HEK293 (cell line): ENCODE measurements around the gene LCORL.
A peak's percentile ranks its signal among the peaks of the same experiment; 100 is the strongest.

Experiments used
- GLI2 ChIP-seq: fragments of 450-650 bp; formaldehyde crosslinking; IDR thresholded peaks from 2 replicates; pipeline ENCODE4; 2017; ENCODE audit warnings: missing biosample characterization, missing genetic modification characterization, low read depth, borderline replicate concordance
- HOXA7 ChIP-seq: sonication (generic); formaldehyde crosslinking; IDR thresholded peaks from 2 replicates; pipeline ENCODE4 v1.8.1; 2022; ENCODE audit warnings: missing genetic modification reagents, borderline replicate concordance
- KLF9 ChIP-seq: fragments of 450-650 bp; formaldehyde crosslinking; IDR thresholded peaks from 2 replicates; pipeline ENCODE4 v1.5.1; 2016; ENCODE audit warnings: missing biosample characterization, missing genetic modification characterization, low read depth
- MZF1 ChIP-seq: fragments of 450-650 bp; formaldehyde crosslinking; IDR thresholded peaks from 2 replicates; pipeline ENCODE4 v1.5.1; 2017; ENCODE audit warnings: missing biosample characterization, missing genetic modification characterization, borderline replicate concordance
- PBX3 ChIP-seq: sonication (generic); formaldehyde crosslinking; IDR thresholded peaks from 2 replicates; pipeline ENCODE4 v1.8.1; 2022; ENCODE audit warnings: mild to moderate bottlenecking, moderate library complexity, missing genetic modification reagents
- PRDM1 ChIP-seq: fragments of 450-650 bp; formaldehyde crosslinking; IDR thresholded peaks from 2 replicates; pipeline ENCODE4; 2016; ENCODE audit warnings: missing biosample characterization, missing genetic modification characterization
- REPIN1 ChIP-seq: fragments of 450-650 bp; formaldehyde crosslinking; IDR thresholded peaks from 2 replicates; pipeline ENCODE4 v1.5.1; 2017; ENCODE audit warnings: missing biosample characterization, missing genetic modification characterization, low read depth
- SP2 ChIP-seq: fragments of 450-650 bp; formaldehyde crosslinking; IDR thresholded peaks from 2 replicates; pipeline ENCODE4 v1.5.1; 2016; ENCODE audit warnings: missing biosample characterization, missing genetic modification characterization
- WT1 ChIP-seq: fragments of 450-650 bp; formaldehyde crosslinking; IDR thresholded peaks from 2 replicates; pipeline ENCODE4 v1.5.1; 2016; ENCODE audit warnings: missing biosample characterization, missing genetic modification characterization
- ZBTB1 ChIP-seq: fragments of 450-650 bp; formaldehyde crosslinking; IDR thresholded peaks from 2 replicates; pipeline ENCODE4 v1.5.1; 2016; ENCODE audit warnings: missing biosample characterization, missing genetic modification characterization
- ZBTB10 ChIP-seq: fragments of 450-650 bp; formaldehyde crosslinking; IDR thresholded peaks from 2 replicates; pipeline ENCODE4 v1.5.1; 2016; ENCODE audit warnings: missing biosample characterization, missing genetic modification characterization
- ZBTB17 ChIP-seq: fragments of 450-650 bp; formaldehyde crosslinking; IDR thresholded peaks from 2 replicates; pipeline ENCODE4 v1.5.1; 2016; ENCODE audit warnings: missing biosample characterization, missing genetic modification characterization
- ZFHX2 ChIP-seq: fragments of 450-650 bp; formaldehyde crosslinking; conservative IDR thresholded peaks from 2 replicates; pipeline ENCODE4 v1.5.1; 2016; ENCODE audit warnings: missing biosample characterization, missing genetic modification characterization
- ZFP69B ChIP-seq: fragments of 450-650 bp; formaldehyde crosslinking; IDR thresholded peaks from 2 replicates; pipeline ENCODE4 v1.5.1; 2016; ENCODE audit warnings: missing biosample characterization, missing genetic modification characterization
- ZNF174 ChIP-seq: fragments of 450-650 bp; formaldehyde crosslinking; IDR thresholded peaks from 2 replicates; pipeline ENCODE4 v1.5.0; 2017; ENCODE audit warnings: missing biosample characterization, mild to moderate bottlenecking, missing genetic modification characterization
- ZNF202 ChIP-seq: fragments of 450-650 bp; formaldehyde crosslinking; IDR thresholded peaks from 2 replicates; pipeline ENCODE4 v1.5.1; 2016; ENCODE audit warnings: missing biosample characterization, missing genetic modification characterization, borderline replicate concordance
- ZNF341 ChIP-seq: fragments of 450-650 bp; formaldehyde crosslinking; IDR thresholded peaks from 2 replicates; pipeline ENCODE4; 2016; ENCODE audit warnings: low read depth, missing biosample characterization, missing genetic modification characterization
- ZNF544 ChIP-seq: fragments of 450-650 bp; formaldehyde crosslinking; IDR thresholded peaks from 2 replicates; pipeline ENCODE4 v1.5.0; 2017; ENCODE audit warnings: missing biosample characterization, missing genetic modification characterization
- ZNF549 ChIP-seq: fragments of 450-650 bp; IDR thresholded peaks from 2 replicates; pipeline ENCODE4 v1.5.1; 2018; ENCODE audit warnings: missing biosample characterization, missing genetic modification characterization, mild to moderate bottlenecking, inconsistent platforms, moderate library complexity
- ZNF596 ChIP-seq: fragments of 450-650 bp; IDR thresholded peaks from 2 replicates; pipeline ENCODE4 v1.5.0; 2018; ENCODE audit warnings: missing biosample characterization, mild to moderate bottlenecking, missing genetic modification characterization, moderate library complexity
- ZNF664 ChIP-seq: fragments of 450-650 bp; formaldehyde crosslinking; IDR thresholded peaks from 2 replicates; pipeline ENCODE4 v1.5.1; 2016; ENCODE audit warnings: missing biosample characterization, missing genetic modification characterization
- ZNF76 ChIP-seq: fragments of 450-650 bp; formaldehyde crosslinking; IDR thresholded peaks from 2 replicates; pipeline ENCODE4; 2016; ENCODE audit warnings: low read depth, missing biosample characterization, missing genetic modification characterization, borderline replicate concordance
- ZSCAN16 ChIP-seq: fragments of 450-650 bp; formaldehyde crosslinking; IDR thresholded peaks from 2 replicates; pipeline ENCODE4 v1.5.1; 2016; ENCODE audit warnings: missing biosample characterization, missing genetic modification characterization
- ZXDB ChIP-seq: fragments of 450-650 bp; formaldehyde crosslinking; IDR thresholded peaks from 2 replicates; pipeline ENCODE4 v1.5.1; 2016; ENCODE audit warnings: missing biosample characterization, missing genetic modification characterization
- TF ChIP-seq, protein P1 (sequence below): fragments of 450-650 bp; formaldehyde crosslinking; IDR thresholded peaks from 2 replicates; pipeline ENCODE4 v1.5.1; 2016; ENCODE audit warnings: missing biosample characterization, missing genetic modification characterization
- TF ChIP-seq, protein P2 (sequence below): fragments of 450-650 bp; formaldehyde crosslinking; IDR thresholded peaks from 2 replicates; pipeline ENCODE4; 2016; ENCODE audit warnings: missing biosample characterization, missing genetic modification characterization
- TF ChIP-seq, protein P3 (sequence below): fragments of 450-650 bp; formaldehyde crosslinking; IDR thresholded peaks from 2 replicates; pipeline ENCODE4 v1.5.1; 2016; ENCODE audit warnings: missing biosample characterization, missing genetic modification characterization
- TF ChIP-seq, protein P4 (sequence below): fragments of 450-650 bp; formaldehyde crosslinking; IDR thresholded peaks from 2 replicates; pipeline ENCODE4 v1.5.1; 2016; ENCODE audit warnings: missing biosample characterization, missing genetic modification characterization

Gene LCORL

GRCh38 chr4:18020671-18021469 is 685 bp downstream of the LCORL start (continued):
- TF ChIP-seq HOXA7 (CRISPR knock-in tag) (no peak), ZFP69B (tag by site-specific recombination) (0 out of 2 replicates have a peak, but pooled peaks have one; percentile 33), ZBTB17 (tag by site-specific recombination) (peak; percentile 29; the same call in 1 of the 2 replicates), ZNF549 (tag by site-specific recombination) (no peak), ZFHX2 (no peak), KLF9 (tag by site-specific recombination) (peak; percentile 49; the same call in 1 of the 2 replicates), SP2 (tag by site-specific recombination) (peak; percentile 36; the same call in 1 of the 2 replicates), REPIN1 (no peak), MZF1 (peak; percentile 82), ZNF664 (tag by site-specific recombination) (no peak), PBX3 (CRISPR knock-in tag) (no peak), PRDM1 (tag by site-specific recombination) (peak; percentile 63; the same call in 1 of the 2 replicates), ZNF202 (no peak), GLI2 (tag by site-specific recombination) (no peak), ZNF174 (tag by site-specific recombination) (no peak), ZNF341 (tag by site-specific recombination) (peak; percentile 79), ZXDB (tag by site-specific recombination) (0 out of 2 replicates have a peak, but pooled peaks have one; percentile 36), ZBTB1 (tag by site-specific recombination) (no peak), ZNF76 (tag by site-specific recombination) (peak; percentile 62), ZBTB10 (tag by site-specific recombination) (0 out of 2 replicates have a peak, but pooled peaks have one; percentile 55), ZSCAN16 (tag by site-specific recombination) (no peak), ZNF596 (tag by site-specific recombination) (no peak), WT1 (tag by site-specific recombination) (0 out of 2 replicates have a peak, but pooled peaks have one; percentile 26), ZNF544 (no peak)
- TF ChIP-seq, protein P1, sequence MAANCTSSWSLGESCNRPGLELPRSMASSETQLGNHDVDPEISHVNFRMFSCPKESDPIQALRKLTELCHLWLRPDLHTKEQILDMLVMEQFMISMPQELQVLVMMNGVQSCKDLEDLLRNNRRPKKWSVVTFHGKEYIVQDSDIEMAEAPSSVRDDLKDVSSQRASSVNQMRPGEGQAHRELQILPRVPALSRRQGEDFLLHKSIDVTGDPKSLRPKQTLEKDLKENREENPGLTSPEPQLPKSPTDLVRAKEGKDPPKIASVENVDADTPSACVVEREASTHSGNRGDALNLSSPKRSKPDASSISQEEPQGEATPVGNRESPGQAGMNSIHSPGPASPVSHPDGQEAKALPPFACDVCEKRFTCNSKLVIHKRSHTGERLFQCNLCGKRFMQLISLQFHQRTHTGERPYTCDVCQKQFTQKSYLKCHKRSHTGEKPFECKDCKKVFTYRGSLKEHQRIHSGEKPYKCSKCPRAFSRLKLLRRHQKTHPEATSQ, result no peak
- TF ChIP-seq, protein P2, sequence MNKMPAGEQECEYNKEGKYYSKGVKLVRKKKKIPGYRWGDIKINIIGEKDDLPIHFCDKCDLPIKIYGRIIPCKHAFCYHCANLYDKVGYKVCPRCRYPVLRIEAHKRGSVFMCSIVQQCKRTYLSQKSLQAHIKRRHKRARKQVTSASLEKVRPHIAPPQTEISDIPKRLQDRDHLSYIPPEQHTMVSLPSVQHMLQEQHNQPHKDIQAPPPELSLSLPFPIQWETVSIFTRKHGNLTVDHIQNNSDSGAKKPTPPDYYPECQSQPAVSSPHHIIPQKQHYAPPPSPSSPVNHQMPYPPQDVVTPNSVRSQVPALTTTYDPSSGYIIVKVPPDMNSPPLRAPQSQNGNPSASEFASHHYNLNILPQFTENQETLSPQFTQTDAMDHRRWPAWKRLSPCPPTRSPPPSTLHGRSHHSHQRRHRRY (tag by site-specific recombination), result no peak
- TF ChIP-seq, protein P3, sequence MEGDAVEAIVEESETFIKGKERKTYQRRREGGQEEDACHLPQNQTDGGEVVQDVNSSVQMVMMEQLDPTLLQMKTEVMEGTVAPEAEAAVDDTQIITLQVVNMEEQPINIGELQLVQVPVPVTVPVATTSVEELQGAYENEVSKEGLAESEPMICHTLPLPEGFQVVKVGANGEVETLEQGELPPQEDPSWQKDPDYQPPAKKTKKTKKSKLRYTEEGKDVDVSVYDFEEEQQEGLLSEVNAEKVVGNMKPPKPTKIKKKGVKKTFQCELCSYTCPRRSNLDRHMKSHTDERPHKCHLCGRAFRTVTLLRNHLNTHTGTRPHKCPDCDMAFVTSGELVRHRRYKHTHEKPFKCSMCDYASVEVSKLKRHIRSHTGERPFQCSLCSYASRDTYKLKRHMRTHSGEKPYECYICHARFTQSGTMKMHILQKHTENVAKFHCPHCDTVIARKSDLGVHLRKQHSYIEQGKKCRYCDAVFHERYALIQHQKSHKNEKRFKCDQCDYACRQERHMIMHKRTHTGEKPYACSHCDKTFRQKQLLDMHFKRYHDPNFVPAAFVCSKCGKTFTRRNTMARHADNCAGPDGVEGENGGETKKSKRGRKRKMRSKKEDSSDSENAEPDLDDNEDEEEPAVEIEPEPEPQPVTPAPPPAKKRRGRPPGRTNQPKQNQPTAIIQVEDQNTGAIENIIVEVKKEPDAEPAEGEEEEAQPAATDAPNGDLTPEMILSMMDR (tag by site-specific recombination), result no peak
- TF ChIP-seq, protein P4, sequence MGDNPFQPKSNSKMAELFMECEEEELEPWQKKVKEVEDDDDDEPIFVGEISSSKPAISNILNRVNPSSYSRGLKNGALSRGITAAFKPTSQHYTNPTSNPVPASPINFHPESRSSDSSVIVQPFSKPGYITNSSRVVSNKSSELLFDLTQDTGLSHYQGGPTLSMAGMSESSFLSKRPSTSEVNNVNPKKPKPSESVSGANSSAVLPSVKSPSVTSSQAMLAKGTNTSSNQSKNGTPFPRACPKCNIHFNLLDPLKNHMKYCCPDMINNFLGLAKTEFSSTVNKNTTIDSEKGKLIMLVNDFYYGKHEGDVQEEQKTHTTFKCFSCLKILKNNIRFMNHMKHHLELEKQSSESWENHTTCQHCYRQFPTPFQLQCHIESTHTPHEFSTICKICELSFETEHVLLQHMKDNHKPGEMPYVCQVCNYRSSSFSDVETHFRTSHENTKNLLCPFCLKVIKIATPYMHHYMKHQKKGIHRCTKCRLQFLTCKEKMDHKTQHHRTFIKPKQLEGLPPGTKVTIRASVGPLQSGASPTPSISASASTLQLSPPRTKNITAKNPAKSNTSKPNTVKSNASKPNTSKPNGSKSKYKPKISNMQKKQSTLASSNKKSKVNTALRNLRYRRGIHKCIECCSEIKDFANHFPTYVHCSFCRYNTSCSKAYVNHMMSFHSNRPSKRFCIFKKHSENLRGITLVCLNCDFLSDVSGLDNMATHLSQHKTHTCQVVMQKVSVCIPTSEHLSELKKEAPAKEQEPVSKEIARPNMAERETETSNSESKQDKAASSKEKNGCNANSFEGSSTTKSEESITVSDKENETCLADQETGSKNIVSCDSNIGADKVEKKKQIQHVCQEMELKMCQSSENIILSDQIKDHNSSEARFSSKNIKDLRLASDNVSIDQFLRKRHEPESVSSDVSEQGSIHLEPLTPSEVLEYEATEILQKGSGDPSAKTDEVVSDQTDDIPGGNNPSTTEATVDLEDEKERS (tag by site-specific recombination), result no peak
